ENCODE results near the gene SPRED1. TPM values are rescaled to one million over a fixed set of nuclear protein-coding genes. Genes with fewer than 3 reads are reported as not detected.
"Not testable (repeated sequence)": the region's sequence is repeated elsewhere in the genome, so short reads cannot be mapped to it uniquely, and the experiment has no call there.

SPRED1 gene
- total RNA-seq, 1 experiment from 2014 or later: 17.6 TPM

- in situ Hi-C loops (cut with HindIII; ENCODE audit: low sequenced_read_pairs): no loop called here
These were observed 24.0 kb upstream of the SPRED1 start for GRCh38 chr15:38228618-38229017.

GRCh38 chr15:38229705-38230310, 22.8 kb upstream of the SPRED1 start:
- DNase-seq (ENCODE audit: low spot score): no peak
- in situ Hi-C loops (cut with HindIII; ENCODE audit: low sequenced_read_pairs): no loop called here

More at GRCh38 chr15:38228618-38229017, 24.0 kb upstream of the SPRED1 start:
- no peak for DNase-seq (ENCODE audit: low spot score)

- in situ Hi-C loops (cut with HindIII; ENCODE audit: low sequenced_read_pairs): no loop called here
- DNase-seq (ENCODE audit: low spot score): no peak
These were observed 21.2 kb upstream of the SPRED1 start for GRCh38 chr15:38231436-38231835.

DNA sequence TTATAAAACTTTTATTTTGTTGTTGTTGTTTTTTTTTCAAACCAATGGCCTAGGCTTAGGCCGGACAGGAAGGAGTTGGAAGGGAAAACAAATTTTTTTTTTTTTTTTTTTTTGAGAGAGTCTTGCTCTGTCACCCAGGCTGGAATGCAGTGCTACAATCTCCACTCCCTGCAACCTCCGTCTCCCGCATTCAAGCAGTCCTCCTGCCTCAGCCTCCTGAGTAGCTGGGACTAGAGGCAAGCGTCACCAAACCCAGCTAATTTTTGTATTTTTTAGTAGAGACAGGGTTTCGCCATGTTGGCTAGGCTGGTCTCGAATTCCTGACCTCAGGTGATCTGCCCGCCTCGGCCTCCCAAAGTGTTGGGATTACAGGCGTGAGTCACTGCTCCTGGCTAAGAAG, 15.6 kb upstream of the SPRED1 start:
- DNase-seq (ENCODE audit: low spot score); in situ Hi-C loops (cut with HindIII; ENCODE audit: low sequenced_read_pairs): not testable (repeated sequence)

GRCh38 chr15:38238311-38238710, 14.3 kb upstream of the SPRED1 start:
- in situ Hi-C loops (cut with HindIII; ENCODE audit: low sequenced_read_pairs): no loop called here
- no peak for DNase-seq (ENCODE audit: low spot score)

DNA sequence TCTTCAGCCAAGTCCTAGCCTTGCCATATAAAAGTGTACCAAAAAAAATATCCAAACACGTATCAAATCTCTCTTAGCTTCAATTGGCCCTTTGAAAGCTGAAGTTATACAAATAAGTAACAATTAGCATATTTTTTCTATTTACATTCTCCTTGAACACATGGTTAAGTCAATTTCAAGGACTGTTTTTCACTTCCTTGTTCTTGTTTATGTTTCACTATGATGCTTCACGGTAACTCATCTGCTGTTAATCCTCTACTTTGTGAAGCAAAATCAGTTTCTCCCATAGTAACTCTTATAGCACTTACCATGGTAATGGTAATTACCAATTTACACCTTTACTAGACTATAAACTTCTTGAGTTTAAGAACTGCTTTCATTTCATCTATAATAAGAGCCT, 10.6 kb upstream of the SPRED1 start:
- DNase-seq (ENCODE audit: low spot score): no peak
- in situ Hi-C loops (cut with HindIII; ENCODE audit: low sequenced_read_pairs): no loop called here

GRCh38 chr15:38243278-38244055, 9.2 kb upstream of the SPRED1 start:
- in situ Hi-C loops (cut with HindIII; ENCODE audit: low sequenced_read_pairs): no loop called here

DNA sequence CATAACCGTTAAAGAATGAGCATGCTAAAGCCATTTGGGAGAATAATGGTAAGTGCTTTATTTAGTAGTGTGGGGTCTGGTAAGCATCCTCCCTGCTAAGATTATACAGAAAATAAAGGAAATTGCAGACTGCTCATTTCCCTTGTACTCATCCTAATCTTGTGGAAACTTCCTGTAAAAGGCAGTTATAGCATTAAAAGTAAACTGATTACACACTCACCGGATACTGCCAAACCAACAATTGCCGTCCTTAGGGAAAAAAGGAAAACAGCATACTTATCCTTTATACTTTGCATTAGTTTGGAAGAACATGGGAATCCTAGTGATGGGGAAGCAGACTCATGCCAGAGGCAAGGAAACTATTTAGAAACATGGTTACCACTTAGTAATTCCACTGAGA, 5.3 kb upstream of the SPRED1 start:
- no peak for DNase-seq (ENCODE audit: low spot score)
- in situ Hi-C loops (cut with HindIII; ENCODE audit: low sequenced_read_pairs): no loop called here

More at GRCh38 chr15:38243278-38244055, 9.2 kb upstream of the SPRED1 start:
- no peak for DNase-seq (ENCODE audit: low spot score)

DNA sequence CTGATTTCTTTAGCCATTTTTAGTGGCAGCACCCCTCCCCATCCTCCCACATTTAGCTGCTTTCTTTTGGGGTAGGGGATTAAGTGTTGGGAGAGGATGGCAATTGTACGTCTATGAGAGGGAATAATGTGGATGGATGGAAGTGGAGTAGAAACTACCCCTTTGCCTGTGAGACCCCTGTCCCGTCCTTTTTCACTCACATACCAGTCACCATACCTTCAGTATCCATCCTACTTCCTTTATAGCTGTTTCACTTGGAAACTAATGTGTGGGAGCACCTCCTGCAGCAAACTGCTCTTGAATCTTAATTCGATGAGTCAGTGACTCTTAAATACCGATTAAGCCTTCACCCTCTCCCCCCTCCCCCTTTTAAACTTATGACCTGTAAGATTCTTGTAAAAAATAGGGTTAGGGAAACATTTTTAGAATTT, 730 bp downstream of the SPRED1 start:
- in situ Hi-C loops (cut with HindIII; ENCODE audit: low sequenced_read_pairs): no loop called here
- DNase-seq (ENCODE audit: low spot score): peak; percentile 49

GRCh38 chr15:38254051-38254883, 1.6 kb downstream of the SPRED1 start:
- peak; percentile 91 for DNase-seq (ENCODE audit: low spot score)
- in situ Hi-C loops (cut with HindIII; ENCODE audit: low sequenced_read_pairs): no loop called here

- in situ Hi-C loops (cut with HindIII; ENCODE audit: low sequenced_read_pairs): no loop called here
- DNase-seq (ENCODE audit: low spot score): no peak
These were observed 3.1 kb downstream of the SPRED1 start for GRCh38 chr15:38255690-38256089.

DNA sequence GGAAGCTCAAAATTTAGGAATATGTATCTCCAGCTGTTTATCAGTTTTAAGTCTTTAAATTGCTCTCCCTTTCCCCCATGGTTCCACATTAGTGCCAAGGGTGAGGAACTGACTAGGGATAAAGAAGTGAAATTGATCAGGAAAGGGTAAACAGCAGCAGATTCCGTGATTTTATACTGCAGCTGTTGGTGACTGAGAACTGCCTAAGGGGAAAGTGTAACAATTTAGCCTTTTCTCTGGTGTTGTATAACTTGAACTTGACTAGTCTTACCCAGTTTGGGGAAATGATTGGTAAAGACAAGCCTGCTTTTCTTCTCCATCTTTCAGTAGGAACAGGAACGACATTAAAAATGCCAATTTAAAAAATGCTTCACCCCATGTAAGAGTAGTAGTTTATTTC, 5.0 kb downstream of the SPRED1 start:
- DNase-seq (ENCODE audit: low spot score): no peak
- in situ Hi-C loops (cut with HindIII; ENCODE audit: low sequenced_read_pairs): no loop called here

DNA sequence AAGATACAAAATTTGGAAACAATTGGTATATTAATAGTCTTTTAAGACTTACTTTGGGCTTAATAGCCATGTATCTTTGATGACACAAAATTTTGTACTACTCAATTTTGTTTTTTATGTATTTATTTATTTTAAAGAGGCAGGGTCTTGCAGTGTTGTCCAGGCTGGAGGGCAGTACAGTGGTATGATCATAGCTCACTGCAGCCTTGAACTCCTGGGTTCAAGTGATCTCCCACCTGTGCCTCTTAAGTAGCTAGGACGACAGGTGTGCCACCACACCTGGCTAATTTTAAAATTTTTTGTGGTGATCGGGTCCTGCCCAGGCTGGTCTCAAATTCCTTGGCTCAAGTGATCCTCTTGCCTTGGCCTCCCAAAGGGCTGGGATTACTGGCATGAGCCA, 6.5 kb downstream of the SPRED1 start:
- no peak for DNase-seq (ENCODE audit: low spot score)
- in situ Hi-C loops (cut with HindIII; ENCODE audit: low sequenced_read_pairs): no loop called here

DNA sequence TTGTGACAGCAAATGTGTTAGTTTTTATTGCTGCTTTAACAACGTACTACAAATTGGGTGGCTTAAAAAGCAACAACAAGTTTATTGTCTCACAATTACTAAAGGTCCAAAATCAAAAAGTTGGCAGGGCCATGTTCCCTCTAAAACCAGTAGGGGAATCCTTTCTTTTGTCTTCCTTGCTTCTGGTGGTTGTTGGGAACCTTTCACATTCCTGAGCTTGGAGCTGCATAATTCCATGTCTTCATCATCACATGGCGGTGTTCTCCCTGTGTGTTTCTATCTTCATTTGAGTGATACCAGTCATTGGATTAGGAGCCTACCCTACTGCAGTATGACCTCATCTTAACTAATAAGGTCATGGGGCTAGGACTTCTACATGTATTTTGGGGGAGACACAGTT, 7.4 kb downstream of the SPRED1 start:
- in situ Hi-C loops (cut with HindIII; ENCODE audit: low sequenced_read_pairs): no loop called here
- no peak for DNase-seq (ENCODE audit: low spot score)

DNA sequence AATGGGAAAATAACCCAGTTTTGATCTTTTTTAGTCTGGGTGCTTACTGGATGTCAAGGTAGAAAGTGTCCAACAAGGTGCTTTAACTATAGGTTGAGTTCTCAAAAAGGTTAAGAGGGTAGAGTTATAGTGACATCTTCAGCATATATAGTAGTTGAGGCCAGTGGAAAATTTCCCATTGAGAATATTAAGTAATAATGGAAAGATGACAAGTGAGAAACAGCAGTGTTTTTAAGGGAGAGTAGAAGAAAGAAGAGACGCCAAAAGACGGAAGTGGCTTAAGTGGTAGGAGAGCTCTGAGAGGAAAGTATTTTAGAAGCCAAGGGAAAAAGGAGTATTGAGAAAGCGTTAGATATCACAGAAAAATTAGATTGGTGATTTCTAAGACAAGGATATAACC, 10.6 kb downstream of the SPRED1 start:
- in situ Hi-C loops (cut with HindIII; ENCODE audit: low sequenced_read_pairs): no loop called here
- DNase-seq (ENCODE audit: low spot score): no peak

GRCh38 chr15:38263996-38264395, 11.4 kb downstream of the SPRED1 start:
- DNase-seq (ENCODE audit: low spot score): no peak
- in situ Hi-C loops (cut with HindIII; ENCODE audit: low sequenced_read_pairs): no loop called here

DNA sequence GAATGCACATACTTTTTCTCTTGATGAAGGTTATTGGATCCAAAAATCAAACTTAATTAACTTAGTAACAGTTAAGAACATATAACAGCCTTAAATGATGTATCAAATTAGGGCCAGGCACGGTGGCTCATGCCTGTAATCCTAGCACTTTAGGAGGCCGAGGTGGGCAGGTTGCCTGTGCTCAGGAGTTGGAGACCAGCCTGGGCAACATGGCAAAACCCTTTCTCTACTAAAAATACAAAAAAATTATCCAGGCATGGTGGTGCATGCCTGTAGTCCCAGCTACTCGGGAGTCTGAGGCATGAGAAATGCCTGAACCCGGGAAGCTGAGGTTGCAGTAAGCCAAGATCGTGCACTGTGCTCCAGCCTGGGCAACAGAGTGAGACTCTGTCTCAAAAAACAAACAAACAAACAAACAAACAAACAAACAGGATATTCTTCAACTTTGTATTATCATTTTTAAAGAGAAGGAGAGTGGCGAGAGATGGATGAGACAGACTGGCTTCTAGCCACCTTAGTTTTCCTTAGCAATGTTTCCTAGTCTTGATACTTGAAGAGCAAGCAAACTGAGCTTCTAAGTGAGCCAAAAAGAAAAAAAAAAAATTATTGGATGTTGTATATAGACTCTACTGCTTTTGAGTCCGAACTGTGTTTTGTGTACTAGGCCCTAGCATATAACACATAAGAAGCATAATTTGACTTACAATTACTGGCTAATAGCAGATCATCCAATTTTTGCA, 13.8 kb downstream of the SPRED1 start:
- in situ Hi-C loops (cut with HindIII; ENCODE audit: low sequenced_read_pairs): no loop called here
- DNase-seq (ENCODE audit: low spot score): peak; percentile 54

DNA sequence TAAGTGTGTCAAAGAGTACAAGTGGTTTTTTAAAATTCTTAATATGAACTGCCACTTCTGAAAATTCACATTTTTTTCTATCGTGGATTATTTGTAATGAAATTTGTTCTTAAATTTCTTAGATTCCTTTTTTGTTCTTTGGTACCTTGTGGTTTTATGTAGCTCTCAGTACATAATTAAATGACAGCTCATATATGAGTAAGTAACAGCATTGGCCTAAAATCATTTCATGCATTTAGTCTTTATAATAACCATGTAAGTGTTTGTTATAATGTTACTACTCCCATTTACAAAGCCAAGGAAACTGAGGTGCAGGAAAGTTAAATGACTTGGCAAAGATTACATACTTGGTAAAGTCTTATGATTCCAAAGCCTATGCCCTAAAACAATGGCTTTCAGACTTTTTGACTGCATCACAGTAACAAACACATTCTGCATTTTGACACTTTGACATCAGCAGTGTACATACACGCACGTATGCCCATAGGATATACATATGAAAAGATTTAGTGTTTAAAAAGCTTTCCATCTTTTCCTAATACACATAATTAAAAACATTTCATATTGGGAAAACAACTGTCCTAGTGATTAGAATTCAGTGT, 14.9 kb downstream of the SPRED1 start:
- no peak for DNase-seq (ENCODE audit: low spot score)
- in situ Hi-C loops (cut with HindIII; ENCODE audit: low sequenced_read_pairs): no loop called here

- in situ Hi-C loops (cut with HindIII; ENCODE audit: low sequenced_read_pairs): no loop called here
- DNase-seq (ENCODE audit: low spot score): no peak
These were observed 18.5 kb downstream of the SPRED1 start for GRCh38 chr15:38271144-38271543.
